Breast epithelium (tissue), 3 donors: ENCODE data around the gene OCA2.

Source experiments
- POLR2AphosphoS5 ChIP-seq, 3 donors: sonication (generic); formaldehyde crosslinking; IDR thresholded peaks; one replicate each; pipeline ENCODE4 v1.6.1; 2017; ENCODE audit warnings: antibody characterized with exemption in 3 of 3
- TF ChIP-seq, protein P1 (sequence below), 3 donors: fragments of 450-650 bp; IDR thresholded peaks; one replicate each; pipeline ENCODE4 v1.5.1; 2016 to 2017; ENCODE audit warnings: antibody characterized with exemption in 3 of 3, mild to moderate bottlenecking in 3 of 3, moderate library complexity in 3 of 3

DNA sequence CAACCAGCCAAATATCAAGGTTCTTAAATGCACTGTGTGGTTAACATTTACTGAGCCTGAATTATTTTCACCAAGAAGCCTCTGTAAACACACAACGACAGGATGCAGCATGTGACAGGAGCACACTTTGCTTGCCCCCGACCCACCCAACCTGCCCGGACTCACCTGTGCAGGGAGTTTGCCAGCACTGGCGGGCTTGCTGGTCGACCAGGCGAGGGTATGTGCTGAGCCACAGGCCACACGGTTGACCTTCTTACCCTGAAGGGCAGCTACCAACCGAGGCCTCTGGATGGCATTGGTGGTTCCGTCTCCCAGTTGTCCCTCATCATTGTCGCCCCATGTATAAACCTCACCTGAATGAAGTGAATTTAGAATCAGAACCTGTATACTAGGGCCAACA, 25.7 kb upstream of the OCA2 start:
- no peak for TF ChIP-seq POLR2AphosphoS5 (IDR thresholded peaks at IDR 0.05)
- TF ChIP-seq, protein P1, sequence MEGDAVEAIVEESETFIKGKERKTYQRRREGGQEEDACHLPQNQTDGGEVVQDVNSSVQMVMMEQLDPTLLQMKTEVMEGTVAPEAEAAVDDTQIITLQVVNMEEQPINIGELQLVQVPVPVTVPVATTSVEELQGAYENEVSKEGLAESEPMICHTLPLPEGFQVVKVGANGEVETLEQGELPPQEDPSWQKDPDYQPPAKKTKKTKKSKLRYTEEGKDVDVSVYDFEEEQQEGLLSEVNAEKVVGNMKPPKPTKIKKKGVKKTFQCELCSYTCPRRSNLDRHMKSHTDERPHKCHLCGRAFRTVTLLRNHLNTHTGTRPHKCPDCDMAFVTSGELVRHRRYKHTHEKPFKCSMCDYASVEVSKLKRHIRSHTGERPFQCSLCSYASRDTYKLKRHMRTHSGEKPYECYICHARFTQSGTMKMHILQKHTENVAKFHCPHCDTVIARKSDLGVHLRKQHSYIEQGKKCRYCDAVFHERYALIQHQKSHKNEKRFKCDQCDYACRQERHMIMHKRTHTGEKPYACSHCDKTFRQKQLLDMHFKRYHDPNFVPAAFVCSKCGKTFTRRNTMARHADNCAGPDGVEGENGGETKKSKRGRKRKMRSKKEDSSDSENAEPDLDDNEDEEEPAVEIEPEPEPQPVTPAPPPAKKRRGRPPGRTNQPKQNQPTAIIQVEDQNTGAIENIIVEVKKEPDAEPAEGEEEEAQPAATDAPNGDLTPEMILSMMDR (IDR thresholded peaks at IDR 0.05), result no peak
